ENCODE results near the gene TP53RK.

TP53RK gene

GRCh38 chr20:46699651-46700359 is 10.6 kb upstream of the TP53RK start:
- no peak overlapping the region for H3K4me3 ChIP-seq (ENCODE audit: low read depth, low read length)
- peak; percentile 70 for DNase-seq (ENCODE audit: low read depth)
- TF ChIP-seq MAX (IDR thresholded peaks at IDR 0.05; ENCODE audit: low read depth, low read length): no peak
- TF ChIP-seq CTCF (IDR thresholded peaks at IDR 0.05; ENCODE audit: low read depth, low read length): peak; percentile 96

- H3K4me3 ChIP-seq (ENCODE audit: low read depth, low read length): no peak overlapping the region
- TF ChIP-seq CTCF (IDR thresholded peaks at IDR 0.05; ENCODE audit: low read depth, low read length) (no peak), MYC (IDR thresholded peaks at IDR 0.05; ENCODE audit: low read depth, low read length) (no peak), POLR2A (IDR thresholded peaks at IDR 0.05; ENCODE audit: extremely low read depth, insufficient read length) (no peak), MAX (IDR thresholded peaks at IDR 0.05; ENCODE audit: low read depth, low read length) (no peak)
- no peak for DNase-seq (ENCODE audit: low read depth)
These were observed 9.5 kb upstream of the TP53RK start for GRCh38 chr20:46698788-46699187.

- TF ChIP-seq MAX (IDR thresholded peaks at IDR 0.05; ENCODE audit: low read depth, low read length) (no peak), POLR2A (IDR thresholded peaks at IDR 0.05; ENCODE audit: extremely low read depth, insufficient read length) (no peak), MYC (IDR thresholded peaks at IDR 0.05; ENCODE audit: low read depth, low read length) (no peak), CTCF (IDR thresholded peaks at IDR 0.05; ENCODE audit: low read depth, low read length) (no peak)
- H3K4me3 ChIP-seq (ENCODE audit: low read depth, low read length): no peak overlapping the region
- DNase-seq (ENCODE audit: low read depth): peak; percentile 30
These were observed 7.6 kb upstream of the TP53RK start for GRCh38 chr20:46696791-46697279.

GRCh38 chr20:46695892-46696291 is 6.6 kb upstream of the TP53RK start:
- no peak for DNase-seq (ENCODE audit: low read depth)
- H3K4me3 ChIP-seq (ENCODE audit: low read depth, low read length): no peak overlapping the region
- TF ChIP-seq CTCF (IDR thresholded peaks at IDR 0.05; ENCODE audit: low read depth, low read length) (no peak), MYC (IDR thresholded peaks at IDR 0.05; ENCODE audit: low read depth, low read length) (no peak), POLR2A (IDR thresholded peaks at IDR 0.05; ENCODE audit: extremely low read depth, insufficient read length) (no peak), MAX (IDR thresholded peaks at IDR 0.05; ENCODE audit: low read depth, low read length) (no peak)

- H3K4me3 ChIP-seq (ENCODE audit: low read depth, low read length): no peak overlapping the region
- TF ChIP-seq CTCF (IDR thresholded peaks at IDR 0.05; ENCODE audit: low read depth, low read length) (no peak), MAX (IDR thresholded peaks at IDR 0.05; ENCODE audit: low read depth, low read length) (peak; percentile 93)
- DNase-seq (ENCODE audit: low read depth): peak; percentile 84
These were observed 5.2 kb upstream of the TP53RK start for GRCh38 chr20:46694484-46694883.
